Mononuclear cell (primary cell): ENCODE measurements around the gene BBX. TPM values are rescaled to one million over a fixed set of nuclear protein-coding genes. Genes with fewer than 3 reads are reported as not detected.

Experiments
- H3K27me3 ChIP-seq: 2 replicates; pipeline ENCODE4 v1.6.0; 2011; ENCODE audit warnings: low read length, control low read depth; ENCODE audit not compliant: insufficient read depth
- H3K4me1 ChIP-seq: 2 replicates; pipeline ENCODE4 v1.5.1; 2011; ENCODE audit warnings: mild to moderate bottlenecking, low read length, control low read depth; ENCODE audit not compliant: insufficient read depth
- H3K4me3 ChIP-seq: 2 replicates; pipeline ENCODE4 v1.5.1; 2011; ENCODE audit warnings: mild to moderate bottlenecking, low read length, moderate library complexity
- H3K9me3 ChIP-seq: 2 replicates; pipeline ENCODE4 v1.5.1; 2011; ENCODE audit warnings: low read depth, mild to moderate bottlenecking, control low read depth, low read length
- total RNA-seq: library from RNA; depleted of rRNA; stranded (reverse); fragments of >200 nt; gene quantifications from one replicate; pipeline ENCODE4 v1.2.3, GENCODE V29; 2012

Gene BBX
- total RNA-seq, 1 donor = 126 TPM

- Histone ChIP-seq H3K4me3 (peak overlapping the region; percentile 86), H3K9me3 (no peaks in the 10 kb centered on the region), H3K27me3 (no peaks in the 10 kb centered on the region), H3K4me1 (peaks cover 14% of the 10 kb centered on the region)
These were observed 970 bp downstream of the BBX start for GRCh38 chr3:107523539-107524325.

GRCh38 chr3:107524326-107524840, 1.6 kb downstream of the BBX start:
- peaks cover 14% of the 10 kb centered on the region for H3K4me1 ChIP-seq
- peak overlapping the region; percentile 86 for H3K4me3 ChIP-seq
- H3K27me3 ChIP-seq = no peaks in the 10 kb centered on the region
- H3K9me3 ChIP-seq = no peaks in the 10 kb centered on the region

GRCh38 chr3:107524841-107525643, 2.3 kb downstream of the BBX start:
- H3K4me3 ChIP-seq = peak overlapping the region; percentile 86
- H3K4me1 ChIP-seq = peaks cover 14% of the 10 kb centered on the region
- no peaks in the 10 kb centered on the region for H3K9me3 ChIP-seq
- H3K27me3 ChIP-seq = no peaks in the 10 kb centered on the region

DNA sequence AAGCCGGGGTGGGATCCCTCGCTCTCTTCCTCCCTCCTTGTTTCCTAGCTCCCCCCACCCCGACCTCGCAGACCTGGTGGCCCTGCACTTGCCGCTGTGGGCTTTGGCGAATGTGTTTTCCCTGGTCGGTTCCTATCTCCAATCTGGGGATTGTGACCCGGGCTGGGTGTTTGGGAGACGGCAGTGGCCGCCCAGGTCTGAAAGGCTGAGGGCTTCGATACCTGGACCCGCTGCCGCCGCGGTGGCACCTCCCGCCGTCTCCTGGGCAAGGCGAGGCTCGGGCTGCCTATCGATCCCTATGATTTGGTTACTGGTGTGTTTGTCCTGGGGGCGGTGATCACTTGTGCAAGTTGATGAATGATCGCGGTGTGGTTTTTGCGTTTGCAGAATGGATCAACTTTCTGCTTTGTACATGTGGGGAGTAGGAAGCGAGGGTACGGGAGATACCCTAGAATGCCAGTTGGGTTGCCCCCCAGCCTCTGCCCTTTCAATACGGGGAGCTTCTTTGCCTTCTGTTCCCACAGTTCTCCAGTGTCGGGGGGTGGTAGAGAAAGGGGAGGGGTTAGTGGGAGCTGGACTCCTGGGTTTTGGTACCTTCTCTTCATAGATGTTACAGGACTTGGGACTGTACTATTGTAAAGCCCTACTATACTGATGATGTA, 3.0 kb downstream of the BBX start:
- Histone ChIP-seq H3K27me3 (no peaks in the 10 kb centered on the region), H3K4me3 (peak overlapping the region; percentile 86), H3K4me1 (peaks cover 14% of the 10 kb centered on the region), H3K9me3 (no peaks in the 10 kb centered on the region)

DNA sequence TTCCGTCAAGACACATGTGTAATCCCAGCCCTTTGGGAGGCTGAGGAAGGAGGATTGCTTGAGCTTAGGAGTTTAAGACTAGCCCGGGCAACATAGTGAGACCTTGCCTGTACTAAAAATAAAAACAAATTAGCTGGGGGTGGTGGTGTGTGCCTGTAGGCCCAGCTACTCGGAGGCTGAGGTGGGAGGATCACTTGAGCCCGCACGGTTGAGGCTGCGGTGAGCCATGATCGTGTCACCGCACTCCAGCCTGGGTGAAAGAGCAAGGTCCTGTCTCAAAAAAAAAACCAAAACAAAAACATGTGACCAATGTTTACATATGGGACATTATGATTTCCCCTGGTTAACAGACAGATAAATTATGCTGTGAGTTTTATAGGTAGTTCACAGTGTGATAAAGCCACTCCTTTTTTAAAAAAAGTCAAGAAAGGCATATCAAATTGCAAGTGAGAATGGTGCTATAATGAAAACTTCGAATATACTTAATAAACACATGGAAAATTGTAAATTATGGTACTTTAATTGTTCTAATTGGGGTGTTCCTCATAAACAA, 9.2 kb downstream of the BBX start:
- H3K27me3 ChIP-seq = no peaks in the 10 kb centered on the region
- H3K4me3 ChIP-seq = no peak overlapping the region
- H3K4me1 ChIP-seq = no peaks in the 10 kb centered on the region
- H3K9me3 ChIP-seq = no peaks in the 10 kb centered on the region

DNA sequence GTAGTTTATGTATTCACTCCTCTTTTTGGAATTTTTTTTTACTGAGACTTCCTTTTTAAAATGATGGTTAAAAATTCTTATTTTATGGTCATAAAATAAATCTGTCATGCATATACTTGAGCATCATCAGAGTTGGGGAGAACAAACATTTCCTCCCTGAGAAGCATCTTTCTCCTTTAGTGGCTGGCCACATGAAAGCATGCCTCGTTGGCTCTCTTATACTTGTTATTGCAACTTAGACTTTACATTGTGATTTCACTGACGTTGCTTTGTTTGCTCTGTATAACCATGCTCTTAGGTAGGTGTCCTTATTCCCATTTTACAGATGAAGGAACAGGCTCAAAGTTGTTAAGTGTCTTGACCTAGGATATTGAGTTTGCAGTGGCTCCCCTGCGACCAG, 18.1 kb downstream of the BBX start:
- Histone ChIP-seq H3K27me3 (no peaks in the 10 kb centered on the region), H3K4me3 (no peak overlapping the region), H3K9me3 (no peaks in the 10 kb centered on the region), H3K4me1 (no peaks in the 10 kb centered on the region)

GRCh38 chr3:107542665-107543064, 19.9 kb downstream of the BBX start:
- Histone ChIP-seq H3K27me3 (no peaks in the 10 kb centered on the region), H3K9me3 (no peaks in the 10 kb centered on the region), H3K4me1 (no peaks in the 10 kb centered on the region), H3K4me3 (no peak overlapping the region)

DNA sequence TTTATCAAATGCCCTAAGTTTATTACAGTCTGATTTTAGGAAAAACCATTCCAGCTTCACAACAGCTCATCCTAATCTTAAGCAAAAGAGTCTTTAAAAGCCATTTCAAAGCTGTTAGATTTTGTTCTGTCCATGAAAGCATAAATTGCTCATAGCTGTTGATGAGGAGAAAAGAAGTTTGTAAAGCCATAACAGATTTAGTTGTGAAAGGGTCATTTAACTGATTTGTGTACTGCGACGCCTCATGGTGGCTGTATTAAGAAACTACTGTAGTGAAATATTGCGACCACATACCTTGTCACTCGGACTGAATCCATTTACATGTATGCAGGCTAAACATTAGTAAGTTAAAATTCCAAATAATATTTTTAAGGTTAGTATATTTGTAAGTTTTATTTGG, 20.9 kb downstream of the BBX start:
- H3K4me3 ChIP-seq = no peak overlapping the region

DNA sequence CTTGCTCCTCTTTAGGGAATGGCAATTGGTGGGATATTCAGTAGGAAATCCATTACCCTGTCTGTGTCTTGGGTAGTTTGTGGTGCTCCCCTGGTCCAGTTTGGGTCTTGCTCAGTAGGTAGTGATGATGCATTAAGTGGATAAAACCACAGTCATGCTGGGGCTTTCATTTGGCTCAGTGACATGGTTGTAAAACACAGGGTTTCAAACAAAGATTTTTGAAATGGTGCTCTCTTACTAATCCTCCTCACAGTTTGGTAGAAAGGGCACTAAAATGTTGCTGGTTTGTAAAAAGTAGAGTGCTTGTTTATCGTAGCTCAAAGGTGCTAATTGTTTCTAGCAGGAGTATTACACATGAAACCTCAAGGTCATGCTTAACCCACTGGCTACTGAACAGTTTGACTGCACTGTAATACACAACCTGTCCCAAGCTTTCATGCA, 22.9 kb downstream of the BBX start:
- no peaks in the 10 kb centered on the region for H3K4me1 ChIP-seq
- no peaks in the 10 kb centered on the region for H3K9me3 ChIP-seq
- H3K27me3 ChIP-seq = no peaks in the 10 kb centered on the region
- no peak overlapping the region for H3K4me3 ChIP-seq

More for the DNA sequence above, 20.9 kb downstream of the BBX start:
- H3K27me3 ChIP-seq = no peaks in the 10 kb centered on the region
- H3K4me1 ChIP-seq = no peaks in the 10 kb centered on the region
- H3K9me3 ChIP-seq = no peaks in the 10 kb centered on the region

DNA sequence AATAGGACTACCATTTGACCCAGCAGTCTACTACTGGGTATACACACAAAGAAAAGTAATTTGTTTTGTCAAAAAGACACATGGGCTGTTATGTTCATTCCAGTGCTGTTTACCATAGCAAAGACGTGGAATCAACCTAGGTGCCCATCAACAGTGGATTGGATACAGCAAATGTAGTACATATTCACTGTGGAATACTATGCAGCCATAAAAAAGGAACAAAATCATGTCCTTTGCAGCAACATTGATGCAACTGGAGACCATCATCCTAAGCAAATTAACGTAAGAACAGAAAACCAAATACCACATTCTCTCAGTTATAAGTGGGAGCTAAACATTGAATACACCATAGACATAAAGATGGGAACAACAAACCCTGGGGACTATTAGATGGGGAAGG, 25.8 kb downstream of the BBX start:
- no peaks in the 10 kb centered on the region for H3K9me3 ChIP-seq
- H3K27me3 ChIP-seq = no peaks in the 10 kb centered on the region
- H3K4me3 ChIP-seq = no peak overlapping the region
- no peaks in the 10 kb centered on the region for H3K4me1 ChIP-seq

DNA sequence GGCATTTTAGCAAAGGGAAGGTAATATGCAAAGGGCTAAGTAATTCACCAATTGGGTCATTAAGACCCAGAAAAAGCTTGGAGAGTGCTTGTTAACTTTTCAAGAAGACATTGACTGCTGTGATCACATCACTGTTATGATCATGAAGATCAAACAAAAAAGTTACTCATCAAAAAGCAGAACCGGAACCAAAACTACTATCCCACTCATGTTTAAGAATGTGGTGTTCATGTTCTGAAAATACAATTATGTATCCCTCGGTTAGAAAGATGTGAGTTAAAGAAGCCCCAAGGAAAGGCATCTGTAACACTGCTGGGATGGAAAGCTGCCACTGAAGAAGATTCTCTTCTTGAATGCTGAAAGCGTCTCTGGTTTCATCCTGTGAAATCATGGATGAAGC, 32.6 kb downstream of the BBX start:
- Histone ChIP-seq H3K9me3 (no peaks in the 10 kb centered on the region), H3K27me3 (no peaks in the 10 kb centered on the region)

GRCh38 chr3:107557743-107558142, 35.0 kb downstream of the BBX start:
- no peaks in the 10 kb centered on the region for H3K4me1 ChIP-seq
- H3K27me3 ChIP-seq = no peaks in the 10 kb centered on the region
- no peaks in the 10 kb centered on the region for H3K9me3 ChIP-seq
- no peak overlapping the region for H3K4me3 ChIP-seq

More for the DNA sequence above, 32.6 kb downstream of the BBX start:
- no peaks in the 10 kb centered on the region for H3K4me1 ChIP-seq
- H3K4me3 ChIP-seq = no peak overlapping the region

GRCh38 chr3:107560166-107560565, 37.4 kb downstream of the BBX start:
- H3K27me3 ChIP-seq = no peaks in the 10 kb centered on the region
- H3K9me3 ChIP-seq = no peaks in the 10 kb centered on the region
- no peaks in the 10 kb centered on the region for H3K4me1 ChIP-seq
- H3K4me3 ChIP-seq = no peak overlapping the region

DNA sequence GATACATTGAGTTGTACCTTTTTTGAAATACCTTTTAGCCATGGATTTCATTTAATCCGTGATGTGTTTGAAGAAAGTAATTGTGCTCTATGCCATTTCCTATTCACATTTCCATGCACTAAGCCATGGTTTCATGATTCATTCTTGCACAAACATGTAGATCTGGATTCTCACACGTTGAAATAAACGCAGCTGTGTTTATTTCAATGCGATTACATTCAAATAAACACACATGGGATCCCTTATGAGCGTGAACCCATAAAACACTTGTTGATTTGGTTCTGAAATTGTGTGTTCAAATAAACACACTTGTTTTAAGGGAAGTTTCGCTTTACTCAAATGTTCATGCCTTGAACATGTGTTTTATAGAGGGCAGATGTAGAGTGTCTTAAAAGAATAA, 39.2 kb downstream of the BBX start:
- H3K4me3 ChIP-seq = no peak overlapping the region
- H3K9me3 ChIP-seq = no peaks in the 10 kb centered on the region
- no peaks in the 10 kb centered on the region for H3K4me1 ChIP-seq
- H3K27me3 ChIP-seq = no peaks in the 10 kb centered on the region
